Measurements from ENCODE around the gene TGFB3. TPM values are rescaled to one million over a fixed set of nuclear protein-coding genes. Genes with fewer than 3 reads are reported as not detected.

Gene TGFB3
- total RNA-seq, 2 experiments from 2014 or later: 8.4 to 11.8 TPM

DNA sequence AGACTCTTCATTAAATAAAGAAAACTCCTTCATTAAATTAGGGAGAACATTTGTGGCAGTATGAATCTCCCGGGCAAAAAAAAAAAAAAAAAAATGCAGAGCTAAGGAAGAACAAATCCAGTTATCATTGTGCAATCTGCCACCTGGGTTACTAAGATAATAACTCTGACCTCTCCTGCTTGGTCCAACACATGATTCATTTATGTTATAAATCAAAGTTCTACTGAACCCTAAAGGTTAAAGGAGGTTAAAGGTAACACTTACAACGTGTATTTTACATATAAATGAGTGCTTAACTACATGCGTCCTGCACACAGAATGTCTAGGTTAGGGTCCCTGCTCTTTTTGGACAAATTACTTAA, 4.2 kb downstream of the TGFB3 start:
- intact Hi-C loops (cut with DNase I, micrococcal nuclease): loop anchor here in 1 of 2 experiments (5.0 kb wide), 1 partner anchor 1365 kb away; the partner anchor contains the start of gene LTBP2
- Histone ChIP-seq H3K9me3 (ENCODE audit: control insufficient read depth in 1 of 2, insufficient read depth in 1 of 2, low read length in 2 of 2) (no peaks in the 10 kb centered on the region), H3K36me3 (ENCODE audit: insufficient read depth, low read length) (no peaks in the 10 kb centered on the region), H3K4me3 (ENCODE audit: low read length) (no peak overlapping the region), H3K4me1 (ENCODE audit: insufficient read depth, low read length) (peaks cover 39% of the 10 kb centered on the region), H3K27ac (ENCODE audit: low read depth in 1 of 2, low read length in 2 of 2) (no peak overlapping the region), H3K27me3 (ENCODE audit: control insufficient read depth in 1 of 2, insufficient read depth in 2 of 2, low read length in 2 of 2) (no peaks in the 10 kb centered on the region)
- TF ChIP-seq, protein P1, sequence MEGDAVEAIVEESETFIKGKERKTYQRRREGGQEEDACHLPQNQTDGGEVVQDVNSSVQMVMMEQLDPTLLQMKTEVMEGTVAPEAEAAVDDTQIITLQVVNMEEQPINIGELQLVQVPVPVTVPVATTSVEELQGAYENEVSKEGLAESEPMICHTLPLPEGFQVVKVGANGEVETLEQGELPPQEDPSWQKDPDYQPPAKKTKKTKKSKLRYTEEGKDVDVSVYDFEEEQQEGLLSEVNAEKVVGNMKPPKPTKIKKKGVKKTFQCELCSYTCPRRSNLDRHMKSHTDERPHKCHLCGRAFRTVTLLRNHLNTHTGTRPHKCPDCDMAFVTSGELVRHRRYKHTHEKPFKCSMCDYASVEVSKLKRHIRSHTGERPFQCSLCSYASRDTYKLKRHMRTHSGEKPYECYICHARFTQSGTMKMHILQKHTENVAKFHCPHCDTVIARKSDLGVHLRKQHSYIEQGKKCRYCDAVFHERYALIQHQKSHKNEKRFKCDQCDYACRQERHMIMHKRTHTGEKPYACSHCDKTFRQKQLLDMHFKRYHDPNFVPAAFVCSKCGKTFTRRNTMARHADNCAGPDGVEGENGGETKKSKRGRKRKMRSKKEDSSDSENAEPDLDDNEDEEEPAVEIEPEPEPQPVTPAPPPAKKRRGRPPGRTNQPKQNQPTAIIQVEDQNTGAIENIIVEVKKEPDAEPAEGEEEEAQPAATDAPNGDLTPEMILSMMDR (IDR thresholded peaks at IDR 0.05): no peak
- no peak overlapping the region for H3K4me3 Mint-ChIP-seq
- H3K36me3 Mint-ChIP-seq (ENCODE audit: low read depth): no peaks in the 10 kb centered on the region
- ChIA-PET CTCF (interaction anchor here (0.7 to 1.2 kb wide), 2 partner anchors 28 to 269 kb away, joined by 3 to 4 read pairs; no protein-coding TSS in a partner anchor), POLR2A (no interaction called here)
- no peaks in the 10 kb centered on the region for H3K9me3 Mint-ChIP-seq
- no peaks in the 10 kb centered on the region for H3K27me3 Mint-ChIP-seq
- H3K27ac Mint-ChIP-seq: no peak overlapping the region
- ATAC-seq (ENCODE audit: poor library complexity) (no peak), DNase-seq (no peak)
- peaks cover 39% of the 10 kb centered on the region for H3K4me1 Mint-ChIP-seq (ENCODE audit: low read depth)

DNA sequence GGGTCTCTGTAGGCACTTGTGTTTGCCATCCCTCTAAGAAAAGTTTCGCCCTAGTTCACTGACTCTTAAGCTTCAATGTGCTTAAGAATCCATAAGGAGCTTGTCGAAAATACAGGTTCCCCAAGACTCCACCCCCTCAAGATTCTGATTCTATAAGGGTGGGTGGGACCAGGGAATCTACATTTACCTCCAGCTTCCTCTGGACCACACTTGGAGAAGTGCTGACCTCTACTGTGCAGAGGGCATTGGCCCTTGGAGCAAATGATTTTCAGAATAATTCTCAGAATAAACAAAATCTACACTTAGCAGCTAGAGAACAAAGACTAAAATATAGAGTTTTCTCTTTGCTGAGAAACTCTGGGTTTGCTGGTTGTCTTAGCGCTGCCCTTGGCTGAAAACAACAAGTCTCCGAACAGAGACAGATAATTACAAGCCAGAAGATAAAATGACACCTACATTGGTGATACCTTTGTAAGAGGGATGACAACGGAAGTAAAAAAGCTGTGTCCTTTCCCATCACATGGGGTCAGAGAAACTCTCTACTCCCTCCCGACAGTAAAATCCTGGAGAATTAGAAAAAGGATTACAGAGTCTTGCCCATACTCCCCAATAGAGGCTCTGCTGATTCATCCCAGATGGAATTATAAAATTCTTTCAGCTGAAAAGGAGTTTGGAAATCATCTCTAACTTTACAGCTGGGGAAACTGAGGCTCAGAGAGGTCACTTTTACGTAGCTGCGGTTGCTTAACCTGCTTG, 4.8 kb downstream of the TGFB3 start:
- POLR2A ChIA-PET: no interaction called here
- Histone ChIP-seq H3K27ac (ENCODE audit: low read depth in 1 of 2, low read length in 2 of 2) (no peak overlapping the region), H3K36me3 (ENCODE audit: insufficient read depth, low read length) (no peaks in the 10 kb centered on the region), H3K9me3 (ENCODE audit: control insufficient read depth in 1 of 2, insufficient read depth in 1 of 2, low read length in 2 of 2) (no peaks in the 10 kb centered on the region), H3K27me3 (ENCODE audit: control insufficient read depth in 1 of 2, insufficient read depth in 2 of 2, low read length in 2 of 2) (no peaks in the 10 kb centered on the region), H3K4me1 (ENCODE audit: insufficient read depth, low read length) (peaks cover 39% of the 10 kb centered on the region), H3K4me3 (ENCODE audit: low read length) (no peak overlapping the region)
- ATAC-seq (ENCODE audit: poor library complexity) (no peak), DNase-seq (no peak)
- no peak overlapping the region for H3K27ac Mint-ChIP-seq
- H3K9me3 Mint-ChIP-seq: no peaks in the 10 kb centered on the region
- TF ChIP-seq, protein P1 (IDR thresholded peaks at IDR 0.05): no peak
- H3K4me3 Mint-ChIP-seq: no peak overlapping the region
- CTCF ChIA-PET: interaction anchor here (0.7 to 1.3 kb wide), 3 partner anchors 27 to 268 kb away, joined by 3 to 4 read pairs (median 4); no protein-coding TSS in a partner anchor
- H3K27me3 Mint-ChIP-seq: no peaks in the 10 kb centered on the region
- H3K4me1 Mint-ChIP-seq (ENCODE audit: low read depth): peaks cover 38% of the 10 kb centered on the region
- intact Hi-C loops (cut with DNase I, micrococcal nuclease): loop anchor here in 1 of 2 experiments (5.0 kb wide), 1 partner anchor 1365 kb away; the partner anchor contains the start of gene LTBP2
- H3K36me3 Mint-ChIP-seq (ENCODE audit: low read depth): no peaks in the 10 kb centered on the region

DNA sequence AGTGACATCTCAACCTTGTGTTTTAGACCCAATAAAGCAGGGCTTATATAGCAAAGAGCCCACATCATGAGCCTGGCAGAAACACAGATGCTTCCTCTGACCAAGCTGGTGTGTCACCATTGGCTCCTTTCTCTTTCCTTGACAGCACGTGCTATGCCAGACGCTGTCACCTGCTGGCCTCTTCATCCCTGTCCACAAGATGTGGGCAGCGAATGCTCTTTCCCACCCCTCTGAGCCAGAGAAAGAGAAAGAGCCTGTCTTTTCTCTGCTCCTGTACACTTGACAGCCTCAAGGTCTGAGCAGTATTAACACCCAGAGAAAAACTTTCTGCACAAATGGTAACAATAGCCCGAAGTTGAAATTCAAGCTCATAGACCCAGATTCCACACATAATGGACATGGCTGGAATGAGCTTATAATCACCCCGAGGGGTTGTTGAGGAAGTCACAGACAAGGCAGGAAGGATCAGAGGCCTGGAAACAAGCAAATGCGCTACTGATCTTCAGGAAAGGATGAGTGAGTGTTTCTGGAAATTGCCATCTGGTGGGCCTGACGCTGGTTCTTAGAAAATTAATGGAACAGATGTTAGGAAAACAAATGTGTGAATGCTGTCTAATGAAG, 8.9 kb downstream of the TGFB3 start:
- Mint-ChIP-seq H3K27ac (no peak overlapping the region), H3K4me1 (ENCODE audit: low read depth) (peaks cover under 1% of the 10 kb centered on the region), H3K9me3 (no peaks in the 10 kb centered on the region), H3K4me3 (no peak overlapping the region), H3K36me3 (ENCODE audit: low read depth) (peaks cover 17% of the 10 kb centered on the region), H3K27me3 (no peaks in the 10 kb centered on the region)
- Histone ChIP-seq H3K4me3 (ENCODE audit: low read length) (no peak overlapping the region), H3K27me3 (ENCODE audit: control insufficient read depth in 1 of 2, insufficient read depth in 2 of 2, low read length in 2 of 2) (no peaks in the 10 kb centered on the region), H3K4me1 (ENCODE audit: insufficient read depth, low read length) (peaks cover under 1% of the 10 kb centered on the region), H3K36me3 (ENCODE audit: insufficient read depth, low read length) (peaks cover 6% of the 10 kb centered on the region), H3K27ac (ENCODE audit: low read depth in 1 of 2, low read length in 2 of 2) (no peak overlapping the region), H3K9me3 (ENCODE audit: control insufficient read depth in 1 of 2, insufficient read depth in 1 of 2, low read length in 2 of 2) (no peaks in the 10 kb centered on the region)
- ATAC-seq (ENCODE audit: poor library complexity) (no peak), DNase-seq (no peak)
- TF ChIP-seq, protein P1 (IDR thresholded peaks at IDR 0.05): no peak
- ChIA-PET CTCF (no interaction called here), POLR2A (no interaction called here)
- intact Hi-C loops (cut with DNase I, micrococcal nuclease): no loop called here
